ENCODE data around the gene HPGD.

DNA sequence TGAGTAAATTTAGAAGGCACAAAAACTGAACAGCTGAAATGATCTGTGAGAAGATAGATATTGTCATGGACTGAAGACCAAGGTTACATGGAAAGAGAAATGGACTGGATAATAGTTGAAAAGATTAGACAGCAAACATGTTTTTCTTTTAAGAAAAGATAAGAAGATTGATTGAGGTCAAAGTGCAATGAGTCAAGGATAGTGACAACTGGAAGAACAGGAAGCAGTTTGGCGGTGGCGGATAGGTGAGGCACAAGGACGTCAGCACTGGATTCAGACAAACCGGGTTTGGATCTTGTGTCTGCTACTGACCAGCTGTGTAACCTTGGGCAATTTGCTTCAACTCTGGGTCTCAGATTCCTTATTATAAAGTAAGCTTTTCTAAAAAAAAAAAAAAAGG is 2.0 kb upstream of the HPGD start:
- TF ChIP-seq, protein P1, sequence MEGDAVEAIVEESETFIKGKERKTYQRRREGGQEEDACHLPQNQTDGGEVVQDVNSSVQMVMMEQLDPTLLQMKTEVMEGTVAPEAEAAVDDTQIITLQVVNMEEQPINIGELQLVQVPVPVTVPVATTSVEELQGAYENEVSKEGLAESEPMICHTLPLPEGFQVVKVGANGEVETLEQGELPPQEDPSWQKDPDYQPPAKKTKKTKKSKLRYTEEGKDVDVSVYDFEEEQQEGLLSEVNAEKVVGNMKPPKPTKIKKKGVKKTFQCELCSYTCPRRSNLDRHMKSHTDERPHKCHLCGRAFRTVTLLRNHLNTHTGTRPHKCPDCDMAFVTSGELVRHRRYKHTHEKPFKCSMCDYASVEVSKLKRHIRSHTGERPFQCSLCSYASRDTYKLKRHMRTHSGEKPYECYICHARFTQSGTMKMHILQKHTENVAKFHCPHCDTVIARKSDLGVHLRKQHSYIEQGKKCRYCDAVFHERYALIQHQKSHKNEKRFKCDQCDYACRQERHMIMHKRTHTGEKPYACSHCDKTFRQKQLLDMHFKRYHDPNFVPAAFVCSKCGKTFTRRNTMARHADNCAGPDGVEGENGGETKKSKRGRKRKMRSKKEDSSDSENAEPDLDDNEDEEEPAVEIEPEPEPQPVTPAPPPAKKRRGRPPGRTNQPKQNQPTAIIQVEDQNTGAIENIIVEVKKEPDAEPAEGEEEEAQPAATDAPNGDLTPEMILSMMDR (conservative IDR thresholded peaks at IDR 0.05; ENCODE audit: low read depth, low read length): no peak
- TF ChIP-seq POLR2A (IDR thresholded peaks at IDR 0.05; ENCODE audit: low read depth, low read length) (no peak), MAZ (IDR thresholded peaks at IDR 0.05; ENCODE audit: borderline replicate concordance, low read depth, low read length) (no peak), CEBPB (IDR thresholded peaks at IDR 0.05; ENCODE audit: low read depth, low read length) (no peak), BHLHE40 (IDR thresholded peaks at IDR 0.05; ENCODE audit: low read depth, low read length) (no peak), FOS (IDR thresholded peaks at IDR 0.05; ENCODE audit: low read depth, low read length) (no peak), RFX5 (IDR thresholded peaks at IDR 0.05; ENCODE audit: low read depth, low read length) (no peak), RAD21 (IDR thresholded peaks at IDR 0.05; ENCODE audit: low read length) (no peak), MAFK (IDR thresholded peaks at IDR 0.05; ENCODE audit: low read depth, low read length) (no peak)
